B cell (primary cell): ENCODE results near the gene FAM78B. TPM values are rescaled to one million over a fixed set of nuclear protein-coding genes. Genes with fewer than 3 reads are reported as not detected.

Source experiments
- ATAC-seq: fragments of 200-7000 bp; cut with Tn5 transposase; one replicate; pipeline ENCODE4 v1.10.0; 2021; ENCODE audit warnings: low read depth, mild to moderate bottlenecking, moderate number of reproducible peaks, moderate library complexity
- CTCF ChIA-PET: fragments of 350-600 bp; sonication (Branson Sonifier 250); formaldehyde crosslinking; loops from one replicate; lab custom pipeline; 2021; ENCODE audit warnings: antibody characterized with exemption, inconsistent platforms; lab: Charles Lee
- POLR2A ChIA-PET: fragments of 350-600 bp; sonication (Branson Sonifier 250); formaldehyde crosslinking; loops from one replicate; lab custom pipeline; 2021; ENCODE audit warnings: antibody characterized with exemption; lab: Charles Lee
- DNase-seq: peaks from one replicate; pipeline ENCODE4 v3.0.0; 2013
- H2AFZ ChIP-seq: 2 replicates; pipeline ENCODE4 v1.6.1; 2012; ENCODE audit warnings: mild to moderate bottlenecking, low read depth, low read length; ENCODE audit not compliant: insufficient read depth, poor library complexity, severe bottlenecking
- H3K27ac ChIP-seq, 2 donors: 1 replicate in 1 of 2; 2 replicates in 1 of 2; pipeline ENCODE4 v1.5.1; 2012 to 2013; ENCODE audit warnings: low read length in 2 of 2, mild to moderate bottlenecking in 2 of 2, moderate library complexity in 1 of 2
- H3K27me3 ChIP-seq, 4 experiments: fragments of 200-600 bp in 1 of 4; sonication (generic) in 1 of 4; replicated peaks in 1 of 4; 1 replicate in 2 of 4; 2 replicates in 2 of 4; pipeline versions ENCODE4 v1.6.1 to v1.7.0; 2013 to 2016; ENCODE audit warnings: low read length in 3 of 4, mild to moderate bottlenecking in 2 of 4, mixed read lengths in 1 of 4, moderate library complexity in 1 of 4; ENCODE audit not compliant: insufficient read depth in 4 of 4, control insufficient read depth in 3 of 4; ENCODE audit errors: control extremely low read depth in 1 of 4
- H3K36me3 ChIP-seq, 2 experiments: replicated peaks in 1 of 2; 1 replicate in 1 of 2; 2 replicates in 1 of 2; pipeline versions ENCODE4 v1.6.1 to v1.7.1; 2013; ENCODE audit warnings: low read length in 1 of 2; ENCODE audit not compliant: insufficient read depth in 2 of 2, control insufficient read depth in 1 of 2; ENCODE audit errors: control extremely low read depth in 1 of 2, extremely low read depth in 1 of 2
- H3K4me1 ChIP-seq, 2 donors: fragments of 200-600 bp in 1 of 2; sonication (generic) in 1 of 2; 1 replicate in 1 of 2; 2 replicates in 1 of 2; pipeline versions ENCODE4 v1.5.1 to v1.6.1; 2013 to 2017; ENCODE audit warnings: low read length in 2 of 2; ENCODE audit not compliant: control insufficient read depth in 2 of 2, insufficient read depth in 2 of 2
- H3K4me2 ChIP-seq: replicated peaks from 2 replicates; pipeline ENCODE3; 2012; ENCODE audit warnings: mild to moderate bottlenecking, low read depth, low read length; ENCODE audit not compliant: poor library complexity, severe bottlenecking
- H3K4me3 ChIP-seq, 5 experiments: fragments of 200-600 bp in 1 of 5; sonication (generic) in 1 of 5; 1 replicate in 3 of 5; 2 replicates in 2 of 5; pipeline versions ENCODE4 v1.5.1 to v1.7.0; 2011 to 2016; ENCODE audit warnings: low read length in 4 of 5, mild to moderate bottlenecking in 4 of 5, low read depth in 2 of 5, control low read depth in 1 of 5, moderate library complexity in 1 of 5; ENCODE audit not compliant: insufficient read depth in 1 of 5; ENCODE audit errors: control extremely low read depth in 1 of 5, extremely low read depth in 1 of 5
- H3K79me2 ChIP-seq: fragments of 200-600 bp; sonication (generic); one replicate; pipeline ENCODE4 v1.6.0; 2016; ENCODE audit warnings: low read length; ENCODE audit not compliant: control insufficient read depth, insufficient read depth
- H3K9ac ChIP-seq: fragments of 200-600 bp; sonication (generic); 2 replicates; pipeline ENCODE4 v1.6.1; 2017; ENCODE audit warnings: mild to moderate bottlenecking, low read length, moderate library complexity
- H3K9me3 ChIP-seq, 3 donors: one replicate each; pipeline versions ENCODE4 v1.6.1 to v1.7.1; 2013; ENCODE audit warnings: low read length in 2 of 3; ENCODE audit not compliant: control insufficient read depth in 2 of 3, insufficient read depth in 1 of 3; ENCODE audit errors: control extremely low read depth in 1 of 3
- H4K20me1 ChIP-seq: 2 replicates; pipeline ENCODE4 v1.6.0; 2012; ENCODE audit warnings: mild to moderate bottlenecking, low read length; ENCODE audit not compliant: insufficient read depth, control insufficient read depth, poor library complexity, severe bottlenecking
- H3K27ac Mint-ChIP-seq: one replicate; pipeline ENCODE4 v1.8.0; 2021; ENCODE audit warnings: mixed read lengths
- H3K27me3 Mint-ChIP-seq: one replicate; pipeline ENCODE4 v1.8.0; 2021; ENCODE audit warnings: mixed read lengths
- H3K4me1 Mint-ChIP-seq: one replicate; pipeline ENCODE4 v1.8.0; 2021; ENCODE audit warnings: mixed read lengths
- H3K4me3 Mint-ChIP-seq: one replicate; pipeline ENCODE4 v1.8.0; 2021; ENCODE audit warnings: mixed read lengths
- H3K9me3 Mint-ChIP-seq: one replicate; pipeline ENCODE4 v1.8.0; 2022; ENCODE audit warnings: mixed read lengths; ENCODE audit not compliant: insufficient read depth
- CTCF ChIP-seq: fragments of 200-600 bp; IDR thresholded peaks from one replicate; pipeline ENCODE4 v1.8.0; 2022; ENCODE audit warnings: antibody characterized with exemption, mild to moderate bottlenecking
- EZH2 ChIP-seq: IDR thresholded peaks from 2 replicates; pipeline ENCODE4 v1.6.1; 2012; ENCODE audit warnings: borderline replicate concordance, low read depth, mild to moderate bottlenecking, moderate library complexity, low read length; ENCODE audit not compliant: insufficient read depth, poor library complexity, severe bottlenecking
- WGBS: methylation state at CpG from one replicate; pipeline ENCODE4 v1.1.5; 2013; ENCODE audit warnings: missing lambda C conversion rate; ENCODE audit not compliant: insufficient coverage; 5-methylcytosine and 5-hydroxymethylcytosine counted together
- intact Hi-C: fragments of 100-400 bp; cut with micrococcal nuclease; formaldehyde crosslinking; loops from one replicate; pipeline ENCODE4 v1.10.0; 2022
- polyA plus RNA-seq: library from polyadenylated mRNA; depleted of rRNA; stranded (reverse); fragments of >200 nt; gene quantifications from 2 replicates; pipeline ENCODE4 v1.2.3, GENCODE V29; 2012
- total RNA-seq, 2 donors: library from RNA; stranded (reverse); fragments of 120-200 nt in 1 of 2; gene quantifications; 1 replicate in 1 of 2; 2 replicates in 1 of 2; pipeline versions ENCODE4 v1.2.3 to v1.2.4, GENCODE V29; 2013 to 2022

The FAM78B gene
- total and polyA plus RNA-seq, 2 donors (not counting 1 experiment from before 2014, with no cell fraction given), result 0.22 to 0.81 TPM

- Mint-ChIP-seq H3K27me3 (peaks cover 4% of the 10 kb centered on the region), H3K27ac (no peak overlapping the region), H3K4me1 (no peaks in the 10 kb centered on the region), H3K9me3 (no peaks in the 10 kb centered on the region), H3K4me3 (no peak overlapping the region)
- Histone ChIP-seq H3K4me1 (no peaks in the 10 kb centered on the region), H3K4me2 (no peak overlapping the region), H3K9me3 (no peaks in the 10 kb centered on the region), H3K27me3 (peaks cover 0 to 2% (median 0%) of the 10 kb centered on the region in 4 experiments), H3K36me3 (no peaks in the 10 kb centered on the region), H3K4me3 (no peak overlapping the region), H3K79me2 (no peaks in the 10 kb centered on the region), H4K20me1 (no peaks in the 10 kb centered on the region), H3K27ac (no peak overlapping the region), H2AFZ (no peak overlapping the region), H3K9ac (no peak overlapping the region)
- DNase-seq, result no peak
- intact Hi-C loops, result no loop called here
- ChIA-PET POLR2A (no interaction called here), CTCF (no interaction called here)
- no peak for TF ChIP-seq CTCF
- TF ChIP-seq EZH2, result no peak
- ATAC-seq, result no peak
- 43% methylated on average over 1 of the region's 1 CpG for WGBS
These were observed 103.1 kb downstream of the FAM78B start for GRCh38 chr1:166063701-166064100.

GRCh38 chr1:166062421-166063070 is 104.3 kb downstream of the FAM78B start:
- peaks cover 5% of the 10 kb centered on the region for H3K27me3 Mint-ChIP-seq
- ChIA-PET POLR2A (no interaction called here), CTCF (no interaction called here)
- Histone ChIP-seq H4K20me1 (no peaks in the 10 kb centered on the region), H3K9ac (no peak overlapping the region), H3K36me3 (no peaks in the 10 kb centered on the region), H3K79me2 (no peaks in the 10 kb centered on the region), H3K27me3 (peaks cover 0 to 2% (median 0%) of the 10 kb centered on the region in 4 experiments), H3K27ac (no peak overlapping the region), H3K4me3 (no peak overlapping the region), H3K4me1 (no peaks in the 10 kb centered on the region), H3K9me3 (no peaks in the 10 kb centered on the region), H3K4me2 (no peak overlapping the region), H2AFZ (no peak overlapping the region)
- H3K27ac Mint-ChIP-seq, result no peak overlapping the region
- 90% methylated on average over 7 of the region's 12 CpGs for WGBS
- DNase-seq, result no peak
- ATAC-seq, result no peak
- H3K4me1 Mint-ChIP-seq, result no peaks in the 10 kb centered on the region
- TF ChIP-seq CTCF, result no peak
- no peaks in the 10 kb centered on the region for H3K9me3 Mint-ChIP-seq
- no peak overlapping the region for H3K4me3 Mint-ChIP-seq
- intact Hi-C loops, result no loop called here
